Measurements from ENCODE around the gene RNF123. TPM values are rescaled to one million over a fixed set of nuclear protein-coding genes. Genes with fewer than 3 reads are reported as not detected.

RNF123 gene
- total RNA-seq, 1 donor from 2014 or later = 30.5 TPM

DNA sequence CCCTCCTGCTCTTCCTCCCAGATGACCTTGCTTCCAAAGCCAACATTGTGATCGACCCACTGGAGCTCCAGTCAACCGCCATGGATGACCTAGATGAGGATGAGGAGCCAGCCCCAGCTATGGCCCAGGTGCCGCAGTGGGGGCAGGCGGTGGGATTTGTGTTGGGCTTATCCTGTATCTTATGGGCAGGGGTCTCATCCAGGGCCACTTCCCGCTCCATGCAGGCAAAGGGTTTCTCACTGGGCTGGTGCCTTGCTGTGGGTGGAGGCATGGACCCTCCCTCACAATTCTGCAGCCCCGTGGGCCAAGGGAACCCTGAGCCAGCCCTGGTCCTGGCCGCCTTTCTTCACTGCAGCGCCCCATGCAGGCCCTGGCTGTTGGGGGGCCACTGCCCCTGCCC lies 15.3 kb downstream of the RNF123 start:
- DNase-seq = no peak

DNA sequence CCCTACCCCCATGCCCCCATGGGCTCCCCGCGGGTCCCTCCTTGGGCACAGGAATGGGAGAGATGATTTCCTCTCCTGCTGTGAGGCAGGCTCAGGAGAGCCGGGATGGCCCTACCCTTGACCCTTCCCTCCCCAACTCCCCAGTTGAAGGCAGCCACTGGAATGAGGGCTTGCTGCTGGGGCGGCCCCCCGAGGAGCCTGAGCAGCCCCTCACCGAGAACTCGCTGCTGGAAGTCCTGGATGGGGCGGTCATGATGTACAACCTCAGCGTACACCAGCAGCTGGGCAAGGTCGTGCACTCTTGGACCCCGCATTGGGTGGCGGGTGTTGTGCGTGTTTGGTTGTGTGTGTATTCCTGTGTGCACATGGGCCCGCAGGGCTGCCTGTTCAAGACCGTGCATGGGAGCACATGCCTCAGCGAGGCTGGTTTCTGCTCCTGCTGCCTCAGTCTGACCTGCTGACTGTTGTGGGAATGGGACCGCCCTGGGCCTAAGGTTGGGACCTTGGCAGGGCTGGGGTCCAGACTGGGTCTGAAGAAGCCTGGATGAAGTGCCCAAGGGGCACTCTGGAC lies 16.1 kb downstream of the RNF123 start:
- no peak for DNase-seq

DNA sequence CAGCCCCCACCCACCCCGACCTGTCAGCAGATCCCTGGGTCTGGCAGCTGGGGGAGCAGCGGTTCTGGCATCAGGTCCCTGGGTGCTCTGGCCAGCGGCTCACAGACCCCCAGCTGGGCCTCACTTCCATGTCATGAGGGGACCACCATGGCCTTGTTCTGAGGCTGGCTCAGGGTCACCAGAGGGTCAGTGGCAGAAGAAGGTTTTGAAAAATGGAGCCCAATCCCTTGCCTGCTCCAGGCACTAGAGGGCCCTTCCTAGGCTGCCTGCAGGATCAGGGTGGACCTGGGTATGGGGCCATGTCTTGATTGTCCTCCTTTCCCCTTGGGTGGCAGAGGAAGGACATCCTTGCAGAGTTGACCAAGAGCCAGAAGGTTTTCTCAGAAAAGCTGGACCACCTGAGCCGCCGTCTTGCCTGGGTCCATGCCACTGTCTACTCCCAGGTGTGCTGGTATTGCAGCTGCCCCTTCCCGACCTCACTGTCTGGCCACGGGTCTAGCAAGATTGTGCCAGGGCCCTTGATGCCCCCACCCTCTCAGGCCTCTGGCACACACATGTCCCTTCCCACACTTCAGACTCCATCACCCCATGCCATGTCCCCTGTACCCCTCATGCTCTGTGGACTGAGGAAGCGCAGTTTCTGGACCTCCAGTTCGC lies 17.2 kb downstream of the RNF123 start:
- no peak for DNase-seq

DNA sequence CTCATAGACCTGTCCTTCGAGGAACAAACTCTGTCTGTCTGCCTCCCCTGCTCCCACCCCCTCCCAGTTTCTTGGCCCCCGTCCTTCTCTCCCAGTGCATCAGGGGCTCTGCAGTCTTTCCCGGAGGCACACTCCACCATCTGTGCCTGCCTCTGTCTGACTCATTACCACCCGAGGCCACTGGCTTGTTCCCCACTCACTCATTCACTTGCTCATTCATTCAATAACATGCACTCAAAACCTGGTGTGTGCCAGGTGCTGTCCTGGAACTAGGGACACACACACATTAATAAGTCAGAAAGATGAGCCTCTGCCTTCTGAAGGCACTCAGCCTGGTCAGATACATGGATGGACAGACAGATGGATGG lies 17.7 kb downstream of the RNF123 start:
- no peak for DNase-seq

DNA sequence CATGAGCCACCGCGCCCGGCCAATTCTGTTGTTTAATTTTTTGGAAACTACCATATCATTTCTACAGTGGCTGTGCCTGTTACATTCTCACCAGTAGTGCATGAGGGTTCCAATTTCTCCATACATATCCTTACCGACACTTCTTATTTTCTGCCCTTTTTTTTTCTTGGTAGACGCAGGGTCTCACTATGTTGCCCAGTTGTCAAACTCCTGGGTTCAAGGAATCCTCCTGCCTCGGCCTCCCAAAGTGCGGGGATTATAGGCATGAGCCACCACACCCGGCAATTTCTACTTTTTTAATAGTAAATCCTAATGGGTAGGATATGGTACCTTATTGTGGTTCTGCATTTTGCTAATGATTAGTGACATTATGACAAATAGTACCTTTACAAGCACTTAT lies 20.5 kb downstream of the RNF123 start:
- no peak for DNase-seq

DNA sequence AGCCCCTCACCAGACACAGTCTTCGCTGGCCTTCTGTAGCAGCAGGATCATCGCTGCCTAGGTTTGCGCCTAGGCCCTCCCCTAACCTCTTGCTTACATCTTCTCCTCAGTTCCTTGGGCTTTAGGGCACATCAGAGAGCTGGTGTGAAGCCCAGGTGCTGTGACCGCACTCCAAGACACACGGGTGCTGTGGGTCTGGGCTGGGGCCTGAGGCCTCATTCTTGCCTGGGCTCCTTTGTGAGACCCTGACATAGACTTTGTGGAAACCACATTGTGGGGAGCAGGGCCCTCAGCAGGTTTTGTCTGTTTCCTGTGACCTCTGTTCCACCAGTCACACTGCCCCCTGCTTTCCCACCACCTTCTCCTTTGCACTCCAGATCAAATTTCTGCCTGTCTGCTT lies 22.1 kb downstream of the RNF123 start:
- no peak for DNase-seq

DNA sequence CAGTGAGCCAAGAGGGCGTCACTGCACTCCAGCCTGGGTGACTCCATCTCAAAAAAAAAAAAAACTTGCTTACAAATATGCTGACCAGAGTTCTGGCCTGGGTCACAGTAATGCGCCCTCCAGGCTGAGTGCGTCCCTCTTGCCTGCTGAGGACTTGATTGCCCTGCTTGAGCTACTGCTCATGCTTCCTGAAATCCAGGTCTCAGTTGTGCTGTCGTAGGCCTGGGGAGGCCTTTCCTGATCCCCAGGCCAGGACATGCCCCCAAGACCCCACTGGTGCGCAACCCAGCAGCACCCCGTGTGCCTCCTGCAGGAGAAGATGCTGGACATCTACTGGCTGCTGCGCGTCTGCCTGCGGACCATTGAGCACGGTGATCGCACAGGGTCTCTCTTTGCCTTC lies 22.8 kb downstream of the RNF123 start:
- DNase-seq = no peak

DNA sequence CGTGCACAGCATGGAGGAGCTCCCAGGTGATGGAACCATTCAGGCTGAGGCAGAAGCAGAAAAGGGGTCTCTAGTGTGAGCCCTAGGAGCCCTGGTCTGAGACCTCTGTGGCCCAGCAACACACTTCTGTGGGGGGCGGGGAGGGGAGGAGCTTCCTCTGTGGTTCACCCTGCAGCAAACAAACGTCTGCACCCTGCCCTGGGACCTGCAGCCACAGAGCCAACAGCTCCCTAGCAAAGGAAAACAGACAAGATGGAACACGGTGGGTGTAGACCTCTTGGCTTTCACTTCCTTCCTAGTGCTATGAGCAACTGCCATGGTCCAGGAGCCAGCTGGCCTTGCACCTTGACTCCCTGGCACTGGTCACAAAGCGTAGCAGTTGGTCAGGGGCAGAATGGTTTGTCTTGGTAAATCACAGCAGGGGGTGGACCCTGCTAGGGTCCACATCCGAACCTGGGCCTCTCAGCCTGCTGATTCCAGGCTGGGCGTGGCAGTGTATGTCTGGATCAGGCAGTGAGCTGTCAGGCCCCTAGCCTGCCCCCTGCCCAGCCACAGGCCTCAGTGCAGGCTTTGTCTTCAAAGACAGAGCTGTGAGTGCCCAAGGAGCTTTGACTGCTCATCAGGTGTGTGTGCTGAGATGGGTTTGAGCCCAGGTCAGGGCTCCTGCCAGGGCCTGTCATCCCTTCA lies 23.4 kb downstream of the RNF123 start:
- DNase-seq = no peak

DNA sequence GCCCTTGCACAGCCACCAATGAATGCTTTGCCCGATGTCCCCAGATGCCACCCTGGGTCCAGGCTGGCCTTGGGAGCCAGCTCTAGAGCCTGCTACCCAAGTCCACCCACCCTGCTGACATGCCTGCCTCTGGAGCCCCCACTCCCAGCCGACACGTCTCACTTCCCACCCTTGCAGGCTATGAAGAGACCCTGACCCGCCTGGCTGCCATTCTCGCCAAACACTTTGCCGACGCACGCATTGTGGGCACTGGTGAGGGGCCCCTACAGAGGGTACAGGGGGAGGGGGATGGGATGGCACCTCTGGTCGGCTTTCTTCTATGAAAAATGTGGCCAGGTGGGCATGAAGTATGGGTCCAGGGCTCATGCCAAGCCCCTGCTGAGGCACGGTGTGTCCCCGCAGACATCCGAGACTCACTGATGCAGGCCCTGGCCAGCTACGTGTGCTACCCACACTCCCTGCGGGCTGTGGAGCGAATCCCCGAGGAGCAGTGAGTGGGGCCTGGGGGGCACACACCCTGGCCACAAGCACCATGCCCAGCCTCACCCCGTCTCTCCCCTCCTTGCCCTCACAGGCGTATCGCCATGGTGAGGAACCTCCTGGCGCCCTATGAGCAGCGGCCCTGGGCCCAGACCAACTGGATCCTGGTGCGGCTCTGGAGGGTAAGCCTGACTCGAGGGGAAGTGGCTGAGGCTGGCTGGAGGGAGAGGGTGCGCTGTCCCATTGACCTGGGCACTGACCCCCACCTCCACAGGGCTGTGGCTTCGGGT lies 24.2 kb downstream of the RNF123 start:
- no peak for DNase-seq

DNA sequence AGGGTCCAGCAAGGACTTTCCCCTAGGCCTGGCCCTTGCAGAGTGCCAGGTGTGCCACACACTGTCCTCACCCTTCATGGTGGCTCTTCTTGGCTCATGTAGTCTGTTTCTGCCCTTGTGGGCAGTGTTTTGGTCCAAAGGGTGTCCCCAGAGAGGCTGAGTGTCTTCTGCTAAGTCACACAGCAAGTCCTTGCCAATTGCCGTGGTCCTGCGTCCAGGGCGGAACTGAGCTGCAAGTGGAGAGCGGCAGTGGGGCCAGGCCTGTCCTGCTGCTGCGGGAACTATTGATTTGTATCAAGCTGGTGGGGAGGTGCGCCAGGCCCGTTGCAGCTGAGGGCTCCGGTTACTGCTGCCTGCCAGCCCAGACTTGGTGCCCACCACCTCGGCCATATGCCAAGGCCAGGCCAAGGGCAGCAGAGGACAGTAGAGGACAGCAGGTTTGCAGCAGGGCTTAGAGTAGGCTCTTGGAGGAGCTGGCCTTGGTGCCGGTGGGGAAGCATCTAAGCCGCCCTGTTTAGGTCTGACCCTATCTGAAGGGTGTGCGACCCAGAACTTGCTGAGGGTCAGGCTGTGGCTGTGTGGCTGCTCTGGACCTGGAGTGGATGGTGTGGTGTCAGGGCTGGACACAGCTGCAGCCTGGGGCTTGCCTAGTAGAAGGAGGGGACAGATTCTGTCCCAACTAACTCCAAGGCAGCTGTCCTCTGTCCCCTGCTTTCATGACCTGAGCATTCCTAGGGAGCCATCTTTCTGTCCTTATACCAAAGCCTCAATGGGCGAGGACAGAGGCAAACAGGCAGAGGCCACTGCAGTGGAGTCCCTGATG lies 25.6 kb downstream of the RNF123 start:
- DNase-seq = no peak

DNA sequence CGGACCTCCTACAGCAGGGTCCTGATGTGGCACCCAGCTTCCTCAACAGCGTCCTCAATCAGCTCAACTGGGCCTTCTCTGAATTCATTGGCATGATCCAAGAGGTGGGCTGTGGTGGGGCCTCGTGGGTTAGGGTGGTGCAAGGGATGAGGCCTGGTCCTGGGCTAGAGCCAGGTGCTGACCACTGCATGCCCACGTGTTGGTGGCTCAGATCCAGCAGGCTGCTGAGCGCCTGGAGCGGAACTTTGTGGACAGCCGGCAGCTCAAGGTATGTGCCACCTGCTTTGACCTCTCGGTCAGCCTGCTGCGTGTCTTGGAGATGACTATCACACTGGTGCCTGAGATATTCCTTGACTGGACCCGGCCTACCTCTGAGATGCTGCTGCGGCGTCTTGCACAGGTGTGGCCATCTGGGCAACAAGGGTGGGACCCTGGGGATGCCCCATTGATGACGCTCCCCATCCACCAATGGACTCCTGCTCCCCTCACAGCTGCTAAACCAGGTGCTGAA lies 26.3 kb downstream of the RNF123 start:
- DNase-seq = no peak

DNA sequence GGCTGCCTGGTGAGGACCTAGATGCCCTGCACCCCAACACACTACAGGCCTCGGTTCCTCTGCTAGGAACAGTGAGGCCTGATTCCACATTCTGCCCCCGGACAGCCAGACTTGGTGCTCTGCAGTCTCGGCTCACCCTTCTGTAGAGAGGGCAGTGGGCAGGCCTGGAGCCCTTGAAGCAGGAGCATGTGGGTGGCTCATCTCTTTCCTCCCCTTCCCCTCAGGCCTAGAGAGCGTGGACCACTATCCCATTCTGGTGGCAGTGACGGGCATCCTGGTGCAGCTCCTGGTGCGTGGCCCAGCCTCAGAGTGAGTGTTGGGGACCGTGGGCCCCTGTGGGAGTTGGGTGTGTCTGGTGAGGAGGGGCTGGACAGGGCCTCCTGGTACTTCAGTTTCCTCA lies 26.8 kb downstream of the RNF123 start:
- no peak for DNase-seq

DNA sequence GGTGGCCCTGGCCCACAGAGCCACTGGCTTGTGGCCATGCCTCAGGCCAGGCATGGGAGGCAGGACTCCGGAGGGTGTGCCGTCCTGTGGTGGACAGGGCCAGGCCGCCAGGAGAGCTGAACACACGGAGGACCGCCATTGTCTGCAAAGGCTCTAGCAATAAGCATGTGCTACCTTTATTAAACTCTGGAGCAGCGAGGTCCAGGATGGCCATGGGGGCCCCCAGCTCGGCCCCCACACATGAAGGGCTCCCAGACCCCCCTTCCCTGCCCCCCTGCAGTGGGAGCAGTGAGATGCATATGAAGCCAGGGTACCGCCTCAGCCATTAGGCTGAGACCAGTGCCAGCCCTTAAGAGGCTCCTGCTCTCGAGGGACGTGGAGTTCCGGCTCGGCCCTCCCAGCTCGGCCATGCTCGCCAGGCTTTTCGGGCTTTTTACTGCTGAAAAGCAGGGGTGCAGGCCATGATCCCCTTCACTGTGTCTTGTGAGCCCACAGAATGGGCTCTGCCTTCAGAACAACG lies 27.4 kb downstream of the RNF123 start:
- no peak for DNase-seq

DNA sequence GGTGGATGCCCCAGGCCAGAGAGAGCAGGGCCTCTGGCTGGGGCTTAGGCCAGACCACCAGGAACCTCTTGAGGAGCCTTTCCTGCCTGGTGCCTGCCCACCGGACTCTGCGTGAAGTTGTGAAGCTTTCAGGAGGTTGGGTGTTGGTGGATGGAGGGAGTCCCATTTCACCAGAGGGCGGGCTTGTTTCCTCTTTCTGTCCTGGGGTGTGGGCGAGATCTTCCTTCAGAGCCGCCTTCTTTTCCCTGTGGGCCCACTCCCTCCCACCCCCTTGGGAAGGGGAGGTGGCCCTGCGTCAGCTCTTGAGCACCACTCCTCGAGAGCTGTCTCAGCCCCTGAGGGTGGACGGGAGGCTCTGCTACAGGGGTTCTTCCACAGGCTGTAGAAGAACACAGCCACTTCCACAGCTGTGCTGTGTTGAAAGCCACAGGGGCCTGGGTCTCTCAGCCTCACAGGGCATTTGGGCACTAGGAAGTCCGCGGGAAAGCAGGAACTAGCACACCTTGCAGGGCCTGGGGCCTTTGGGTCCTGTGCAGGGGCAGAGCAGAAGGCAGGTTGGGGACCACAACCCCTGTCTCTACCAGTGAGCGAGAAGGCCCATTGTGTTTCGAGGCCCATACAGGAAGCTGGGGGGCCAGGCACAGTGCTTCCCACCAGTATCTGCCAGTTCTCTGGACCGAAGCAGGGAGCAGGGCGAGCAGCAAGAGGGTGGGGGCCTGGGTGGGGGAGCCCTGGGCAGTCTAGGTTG lies 28.0 kb downstream of the RNF123 start:
- DNase-seq = no peak

DNA sequence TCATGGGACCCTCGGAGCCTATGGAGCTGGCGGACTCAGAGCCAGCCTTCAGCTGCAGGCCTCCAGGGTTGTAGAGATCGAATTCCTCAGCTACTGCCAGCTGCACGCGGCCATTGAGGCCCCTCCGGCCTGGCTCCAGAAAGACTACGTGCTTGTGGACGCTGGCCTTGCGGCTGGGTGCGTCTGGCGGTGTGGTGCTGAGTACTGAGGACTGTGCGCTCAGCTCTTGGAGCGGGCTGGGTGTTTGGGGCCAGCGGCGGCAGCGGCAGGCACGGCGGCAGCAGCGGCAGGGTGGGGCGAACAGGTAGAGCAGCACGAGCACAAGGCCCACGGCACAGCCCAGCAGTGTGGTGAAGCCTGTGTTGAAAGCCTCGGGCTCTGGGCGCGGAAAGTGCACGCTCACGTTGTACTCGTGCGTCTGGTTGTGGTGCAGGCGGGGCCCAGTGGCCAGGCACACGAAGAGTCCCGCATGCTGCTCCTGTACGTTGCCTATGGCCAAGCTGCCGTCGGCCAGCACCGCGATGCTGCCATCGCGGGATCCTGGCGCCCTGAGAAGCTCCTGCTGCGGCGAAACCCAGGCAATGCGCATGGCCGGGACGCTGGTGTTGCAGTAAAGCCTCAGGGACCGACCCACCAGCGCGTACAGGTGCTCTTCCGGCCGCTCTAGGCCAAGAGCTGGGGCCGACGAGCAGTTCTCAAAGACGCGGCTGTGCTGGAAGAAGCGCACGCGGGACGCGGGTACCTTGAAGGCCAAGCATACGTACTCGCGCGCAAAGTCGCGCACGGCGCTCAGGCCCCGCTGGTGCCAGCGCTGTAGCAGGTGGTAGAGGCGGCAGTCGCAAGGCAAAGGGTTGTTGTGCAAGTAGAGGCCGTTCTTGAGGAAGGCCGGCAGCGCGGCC lies 28.9 kb downstream of the RNF123 start:
- DNase-seq = peak; percentile 37

DNA sequence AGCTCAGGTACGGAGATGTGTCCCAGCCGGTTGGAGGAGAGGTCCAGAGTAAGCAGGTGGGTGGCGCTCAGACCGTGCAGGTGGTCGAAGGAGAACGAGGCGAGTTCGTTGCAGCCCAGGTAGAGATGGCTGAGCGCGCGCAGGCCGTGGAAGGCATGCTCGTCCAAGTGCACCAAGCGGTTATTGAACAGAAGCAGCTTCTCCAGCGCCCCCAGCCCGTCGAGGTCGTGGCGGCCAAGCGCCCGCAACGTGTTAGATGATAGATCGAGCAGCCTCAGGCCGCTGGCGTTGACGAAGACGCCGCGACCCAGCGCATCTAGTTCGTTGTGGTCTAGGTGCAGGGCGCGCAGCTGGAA lies 29.5 kb downstream of the RNF123 start:
- peak; percentile 36 for DNase-seq

DNA sequence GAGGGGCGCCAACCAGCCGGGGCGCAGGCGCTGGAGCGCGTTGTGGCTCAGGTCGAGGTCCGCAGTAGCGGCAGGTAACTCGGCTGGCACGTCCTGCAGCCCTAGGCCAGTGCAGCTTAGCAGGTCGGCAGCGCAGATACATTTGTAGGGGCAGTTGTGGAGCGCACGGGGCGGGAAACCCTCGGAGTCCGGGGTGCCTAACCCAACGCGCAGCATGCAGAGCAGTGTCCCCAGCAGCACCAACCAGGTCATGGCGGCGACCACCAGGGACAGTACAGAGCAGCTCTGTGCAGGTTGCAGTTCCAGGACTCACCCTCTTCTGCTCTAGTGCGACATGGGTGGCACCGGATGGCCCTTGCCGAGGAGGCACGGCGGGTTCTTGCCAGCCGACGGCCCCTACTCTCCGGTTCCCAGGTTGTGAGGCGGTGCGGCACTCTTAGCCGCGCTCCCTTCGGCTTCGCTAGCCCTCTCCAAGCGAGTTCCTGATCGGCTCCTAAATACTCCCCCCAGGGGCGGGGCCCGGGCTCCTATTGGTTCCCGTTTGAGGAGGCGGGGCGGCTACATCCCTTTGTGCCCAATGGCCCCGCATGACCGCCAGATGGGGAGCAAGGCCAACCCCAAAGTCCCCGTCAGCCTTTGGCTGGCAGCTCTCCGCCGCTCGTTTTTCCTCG lies 30.0 kb downstream of the RNF123 start, which contains the start of gene AMIGO3:
TSS of gene AMIGO3 (minus strand) at position 471 of the 671 bp plus-strand sequence. CDS start at position 252, 219 bp downstream.
- DNase-seq = peak; percentile 93

DNA sequence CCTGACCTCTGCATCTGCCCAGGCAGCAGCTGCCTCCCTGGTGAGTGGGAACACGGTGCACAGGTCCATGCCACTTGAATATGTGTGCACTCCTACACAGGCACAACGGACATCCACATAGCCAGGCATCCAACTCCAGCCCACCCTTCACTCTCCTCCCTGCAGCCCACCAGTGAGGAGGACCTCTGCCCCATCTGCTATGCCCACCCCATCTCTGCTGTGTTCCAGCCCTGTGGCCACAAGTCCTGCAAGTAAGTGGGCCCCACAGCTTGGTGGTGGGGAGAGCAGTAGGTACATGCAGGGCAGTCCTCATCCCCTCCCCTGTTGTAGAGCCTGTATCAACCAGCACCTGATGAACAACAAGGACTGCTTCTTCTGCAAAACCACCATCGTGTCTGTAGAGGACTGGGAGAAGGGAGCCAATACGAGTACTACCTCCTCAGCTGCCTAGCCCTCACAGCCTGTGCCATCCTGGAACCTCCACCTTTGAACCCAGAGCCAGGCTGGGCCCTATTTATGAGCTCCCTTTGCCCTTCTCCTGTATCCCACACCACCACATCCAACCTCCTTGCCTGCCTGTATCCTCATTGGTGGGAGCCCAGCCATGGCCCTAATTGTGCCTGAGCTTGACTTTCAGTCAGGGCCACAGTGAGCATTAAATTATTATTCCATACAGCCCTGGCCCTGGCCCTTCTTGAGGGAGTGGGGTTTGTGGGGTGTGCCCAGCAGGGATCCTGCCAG lies 31.7 kb downstream of the RNF123 start:
- DNase-seq = no peak

DNA sequence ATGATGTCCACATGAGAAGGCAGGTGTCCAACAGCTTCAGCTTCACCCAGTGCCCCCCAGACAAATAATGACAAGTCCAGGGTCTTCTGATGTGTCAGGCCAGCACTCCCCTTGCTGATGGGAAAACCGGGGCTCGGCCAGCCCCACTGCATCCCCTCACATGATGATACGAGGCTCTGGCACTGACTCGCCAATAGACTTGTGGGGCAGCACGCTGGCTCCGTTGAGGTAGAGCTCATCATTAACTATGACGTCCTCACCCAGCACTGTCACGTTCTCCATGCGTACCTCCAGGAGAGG lies 32.2 kb downstream of the RNF123 start:
- DNase-seq = no peak
